Measurements from ENCODE around the gene MICAL2. TPM values are rescaled to one million over a fixed set of nuclear protein-coding genes. Genes with fewer than 3 reads are reported as not detected.

The MICAL2 gene
- total RNA-seq, 1 experiment from 2014 or later = 151 TPM

- Mint-ChIP-seq H3K4me3 (ENCODE audit: unreplicated experiment) (no peak overlapping the region), H3K4me1 (ENCODE audit: insufficient read depth, unreplicated experiment) (peaks cover 17% of the 10 kb centered on the region), H3K9me3 (ENCODE audit: unreplicated experiment) (no peaks in the 10 kb centered on the region), H3K27me3 (ENCODE audit: insufficient read depth, unreplicated experiment) (no peaks in the 10 kb centered on the region), H3K27ac (ENCODE audit: low read depth, unreplicated experiment) (no peak overlapping the region), H3K36me3 (ENCODE audit: insufficient read depth, unreplicated experiment) (peaks cover 10% of the 10 kb centered on the region)
- intact Hi-C loops (cut with micrococcal nuclease) = no loop called here
- CTCF ChIA-PET = interaction anchor here (0.7 to 1.0 kb wide), 2 partner anchors 30 to 197 kb away, joined by 3 to 7 read pairs; no protein-coding TSS in a partner anchor
- POLR2A ChIA-PET = interaction anchor here (1.0 to 1.4 kb wide), 3 partner anchors 8 to 23 kb away, joined by 4 read pairs; partner anchors contain the start of gene MICAL2
- no peak for DNase-seq (ENCODE audit: unreplicated experiment)
- BruUV-seq (replicated peaks) = no TSS peak
- TF ChIP-seq CTCF (IDR thresholded peaks at IDR 0.05; ENCODE audit: unreplicated experiment) = no peak
These were observed 23.3 kb downstream of the MICAL2 start for GRCh38 chr11:12133547-12134235.

GRCh38 chr11:12134236-12134585, 23.8 kb downstream of the MICAL2 start:
- no peak for TF ChIP-seq CTCF (IDR thresholded peaks at IDR 0.05; ENCODE audit: unreplicated experiment)
- ChIA-PET CTCF (interaction anchor here (0.6 to 0.7 kb wide), 3 partner anchors 29 to 197 kb away, joined by 3 read pairs; no protein-coding TSS in a partner anchor), POLR2A (interaction anchor here (1.0 to 1.4 kb wide), 3 partner anchors 8 to 24 kb away, joined by 4 read pairs; partner anchors contain the start of gene MICAL2)
- peaks cover 11% of the 10 kb centered on the region for H3K36me3 Mint-ChIP-seq (ENCODE audit: insufficient read depth, unreplicated experiment)
- no peaks in the 10 kb centered on the region for H3K9me3 Mint-ChIP-seq (ENCODE audit: unreplicated experiment)
- no peak overlapping the region for H3K27ac Mint-ChIP-seq (ENCODE audit: low read depth, unreplicated experiment)
- no peaks in the 10 kb centered on the region for H3K27me3 Mint-ChIP-seq (ENCODE audit: insufficient read depth, unreplicated experiment)
- no peak for DNase-seq (ENCODE audit: unreplicated experiment)
- no TSS peak for BruUV-seq (replicated peaks)
- no peak overlapping the region for H3K4me3 Mint-ChIP-seq (ENCODE audit: unreplicated experiment)
- H3K4me1 Mint-ChIP-seq (ENCODE audit: insufficient read depth, unreplicated experiment) = peaks cover 23% of the 10 kb centered on the region
- intact Hi-C loops (cut with micrococcal nuclease) = no loop called here

- no TSS peak for BruUV-seq (replicated peaks)
- Mint-ChIP-seq H3K4me1 (ENCODE audit: insufficient read depth, unreplicated experiment) (peaks cover 27% of the 10 kb centered on the region), H3K36me3 (ENCODE audit: insufficient read depth, unreplicated experiment) (peaks cover 15% of the 10 kb centered on the region), H3K27me3 (ENCODE audit: insufficient read depth, unreplicated experiment) (no peaks in the 10 kb centered on the region), H3K27ac (ENCODE audit: low read depth, unreplicated experiment) (no peak overlapping the region), H3K4me3 (ENCODE audit: unreplicated experiment) (no peak overlapping the region), H3K9me3 (ENCODE audit: unreplicated experiment) (no peaks in the 10 kb centered on the region)
- POLR2A ChIA-PET = interaction anchor here (0.6 to 1.0 kb wide), 2 partner anchors 13 to 49 kb away, joined by 3 to 4 read pairs; no protein-coding TSS in a partner anchor
- TF ChIP-seq CTCF (IDR thresholded peaks at IDR 0.05; ENCODE audit: unreplicated experiment) = no peak
- intact Hi-C loops (cut with micrococcal nuclease) = no loop called here
- CTCF ChIA-PET = interaction anchor here (0.6 to 2.0 kb wide), 5 partner anchors 13 to 146 kb away, joined by 3 to 5 read pairs (median 3); no protein-coding TSS in a partner anchor
- DNase-seq (ENCODE audit: unreplicated experiment) = no peak
These were observed 24.8 kb downstream of the MICAL2 start for GRCh38 chr11:12135185-12135584.

- DNase-seq (ENCODE audit: unreplicated experiment) = no peak
- CTCF ChIA-PET = interaction anchor here (0.7 to 2.0 kb wide), 3 partner anchors 47 to 100 kb away, joined by 3 to 5 read pairs (median 4); no protein-coding TSS in a partner anchor
- intact Hi-C loops (cut with micrococcal nuclease) = no loop called here
- POLR2A ChIA-PET = interaction anchor here (1.2 to 2.2 kb wide), 3 partner anchors 10 to 14 kb away, joined by 4 to 9 read pairs (median 4); no protein-coding TSS in a partner anchor
- no peak overlapping the region for H3K27ac Mint-ChIP-seq (ENCODE audit: low read depth, unreplicated experiment)
- H3K9me3 Mint-ChIP-seq (ENCODE audit: unreplicated experiment) = no peaks in the 10 kb centered on the region
- H3K4me1 Mint-ChIP-seq (ENCODE audit: insufficient read depth, unreplicated experiment) = peaks cover 25% of the 10 kb centered on the region
- no peaks in the 10 kb centered on the region for H3K27me3 Mint-ChIP-seq (ENCODE audit: insufficient read depth, unreplicated experiment)
- no TSS peak for BruUV-seq (replicated peaks)
- no peak overlapping the region for H3K4me3 Mint-ChIP-seq (ENCODE audit: unreplicated experiment)
- H3K36me3 Mint-ChIP-seq (ENCODE audit: insufficient read depth, unreplicated experiment) = peaks cover 29% of the 10 kb centered on the region
- no peak for TF ChIP-seq CTCF (IDR thresholded peaks at IDR 0.05; ENCODE audit: unreplicated experiment)
These were observed 26.8 kb downstream of the MICAL2 start for GRCh38 chr11:12137005-12137690.

All from MCF 10A (cell line).